Mesenchymal stem cell (in vitro differentiated cells and primary cell): ENCODE measurements around the gene NPTN.

Source experiments
- DNase-seq: peaks from one replicate; pipeline ENCODE4 v3.0.0-alpha.2; 2013
- H2AFZ ChIP-seq: one replicate; pipeline ENCODE4 v1.6.1; 2013; ENCODE audit warnings: low read depth, mild to moderate bottlenecking, control low read depth, inconsistent platforms, low read length, moderate library complexity
- H2AK5ac ChIP-seq: 2 replicates; pipeline ENCODE4 v1.6.1; 2013; ENCODE audit warnings: low read length, moderate library complexity, mild to moderate bottlenecking, inconsistent platforms; ENCODE audit not compliant: severe bottlenecking
- H2BK120ac ChIP-seq: one replicate; pipeline ENCODE4 v1.6.1; 2013; ENCODE audit warnings: low read depth, mild to moderate bottlenecking, inconsistent platforms, low read length, moderate library complexity
- H2BK12ac ChIP-seq, 2 experiments: one replicate each; pipeline ENCODE4 v1.6.1; 2013; ENCODE audit warnings: inconsistent platforms in 2 of 2, low read length in 2 of 2, mild to moderate bottlenecking in 2 of 2, moderate library complexity in 2 of 2, control low read depth in 1 of 2
- H2BK15ac ChIP-seq: one replicate; pipeline ENCODE4 v1.6.1; 2013; ENCODE audit warnings: mild to moderate bottlenecking, low read depth, inconsistent platforms; ENCODE audit not compliant: poor library complexity, severe bottlenecking
- H2BK5ac ChIP-seq: 2 replicates; pipeline ENCODE4 v1.6.1; 2013; ENCODE audit warnings: low read depth, mild to moderate bottlenecking, low read length, control low read depth, inconsistent platforms; ENCODE audit not compliant: poor library complexity, severe bottlenecking
- H3K14ac ChIP-seq, 2 experiments: one replicate each; pipeline ENCODE4 v1.6.1; 2013; ENCODE audit warnings: inconsistent platforms in 2 of 2, low read length in 2 of 2, control low read depth in 1 of 2, mild to moderate bottlenecking in 1 of 2, moderate library complexity in 1 of 2
- H3K18ac ChIP-seq, 2 experiments: one replicate each; pipeline ENCODE4 v1.6.1; 2013; ENCODE audit warnings: inconsistent platforms in 2 of 2, low read length in 2 of 2, control low read depth in 1 of 2, low read depth in 1 of 2, mild to moderate bottlenecking in 1 of 2
- H3K23ac ChIP-seq, 2 experiments: one replicate each; pipeline ENCODE4 v1.6.1; 2013; ENCODE audit warnings: inconsistent platforms in 2 of 2, low read length in 2 of 2, mild to moderate bottlenecking in 2 of 2, moderate library complexity in 2 of 2, control low read depth in 1 of 2
- H3K27ac ChIP-seq: 2 replicates; pipeline ENCODE4 v1.5.1; 2013; ENCODE audit warnings: mild to moderate bottlenecking, moderate library complexity, low read length, control low read depth, inconsistent platforms; ENCODE audit not compliant: poor library complexity, severe bottlenecking
- H3K27me3 ChIP-seq, 2 experiments: 2 replicates each; pipeline versions ENCODE4 v1.6.1 to v1.7.0; 2013; ENCODE audit warnings: low read length in 2 of 2, mild to moderate bottlenecking in 2 of 2, moderate library complexity in 2 of 2, control low read depth in 1 of 2, inconsistent platforms in 1 of 2; ENCODE audit not compliant: control insufficient read depth in 1 of 2, insufficient read depth in 1 of 2
- H3K36me3 ChIP-seq, 2 experiments: 2 replicates each; pipeline versions ENCODE4 v1.6.1 to v1.7.0; 2013; ENCODE audit warnings: low read length in 2 of 2, control low read depth in 1 of 2, inconsistent platforms in 1 of 2, low read depth in 1 of 2, mild to moderate bottlenecking in 1 of 2; ENCODE audit not compliant: insufficient read depth in 2 of 2, control insufficient read depth in 1 of 2
- H3K4ac ChIP-seq, 2 experiments: one replicate each; pipeline ENCODE4 v1.6.1; 2013; ENCODE audit warnings: inconsistent platforms in 2 of 2, low read length in 2 of 2, mild to moderate bottlenecking in 2 of 2, moderate library complexity in 2 of 2, control low read depth in 1 of 2, low read depth in 1 of 2
- H3K4me1 ChIP-seq: 2 replicates; pipeline ENCODE4 v1.6.1; 2013; ENCODE audit warnings: low read depth, low read length, control low read depth; ENCODE audit not compliant: control insufficient read depth, insufficient read depth
- H3K4me2 ChIP-seq: 2 replicates; pipeline ENCODE4 v1.6.1; 2013; ENCODE audit warnings: low read length, mild to moderate bottlenecking, inconsistent platforms; ENCODE audit not compliant: poor library complexity, severe bottlenecking
- H3K4me3 ChIP-seq, 2 experiments: 2 replicates each; pipeline versions ENCODE4 v1.5.1 to v1.7.0; 2013; ENCODE audit warnings: low read length in 2 of 2, mild to moderate bottlenecking in 2 of 2, control low read depth in 1 of 2, low read depth in 1 of 2; ENCODE audit not compliant: insufficient read depth in 1 of 2
- H3K79me1 ChIP-seq: replicated peaks from 2 replicates; pipeline ENCODE4 v1.6.1; 2013; ENCODE audit warnings: mild to moderate bottlenecking, control low read depth, low read length, inconsistent platforms; ENCODE audit not compliant: poor library complexity, severe bottlenecking
- H3K9ac ChIP-seq: 2 replicates; pipeline ENCODE4 v1.7.0; 2013; ENCODE audit warnings: mild to moderate bottlenecking, low read length, moderate library complexity
- H3K9me3 ChIP-seq: 2 replicates; pipeline ENCODE4 v1.7.0; 2013; ENCODE audit warnings: mild to moderate bottlenecking, low read length; ENCODE audit not compliant: control insufficient read depth
- H4K8ac ChIP-seq: one replicate; pipeline ENCODE4 v1.6.1; 2013; ENCODE audit warnings: inconsistent platforms, mild to moderate bottlenecking, low read length, moderate library complexity
- H4K91ac ChIP-seq: one replicate; pipeline ENCODE4 v1.6.1; 2013; ENCODE audit warnings: mild to moderate bottlenecking, low read length, inconsistent platforms
- WGBS: methylation state at CpG from one replicate; pipeline ENCODE4 v1.1.7; 2013; ENCODE audit warnings: mixed read lengths; 5-methylcytosine and 5-hydroxymethylcytosine counted together

The NPTN gene

DNA sequence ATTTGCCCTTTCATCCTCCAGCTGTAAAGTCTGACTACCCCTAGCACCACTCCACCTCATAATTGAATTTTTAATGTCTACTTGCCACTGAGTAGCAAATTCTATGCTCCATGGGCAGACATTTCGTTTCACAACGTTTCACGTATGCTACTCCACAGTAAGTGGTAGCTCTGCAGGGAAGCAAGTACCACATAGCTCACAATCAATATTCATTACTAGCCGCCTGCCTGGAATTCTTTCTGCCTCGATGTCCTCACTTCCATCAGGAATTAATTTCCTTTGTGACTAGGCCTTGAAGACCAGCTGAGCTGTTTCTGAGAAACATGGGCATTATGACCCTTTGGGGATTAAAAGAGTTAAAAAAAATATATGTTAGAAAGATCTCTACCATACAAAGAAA lies 15.3 kb downstream of the NPTN start:
- Histone ChIP-seq H3K4me2 (no peak overlapping the region), H3K23ac (no peak overlapping the region), H3K4me3 (no peak overlapping the region), H4K8ac (no peak overlapping the region), H3K36me3 (no peaks in the 10 kb centered on the region), H2BK120ac (no peak overlapping the region), H2BK15ac (no peak overlapping the region), H2AK5ac (no peak overlapping the region), H3K79me1 (peaks cover 7% of the 10 kb centered on the region), H2BK5ac (no peak overlapping the region), H3K18ac (no peak overlapping the region), H2AFZ (no peak overlapping the region), H3K4me1 (no peaks in the 10 kb centered on the region), H3K9ac (no peak overlapping the region), H2BK12ac (no peak overlapping the region), H4K91ac (no peak overlapping the region), H3K14ac (no peak overlapping the region), H3K27me3 (no peaks in the 10 kb centered on the region), H3K9me3 (no peaks in the 10 kb centered on the region), H3K27ac (no peak overlapping the region), H3K4ac (no peak overlapping the region)
- 79% methylated on average over 5 of the region's 5 CpGs for WGBS
- no peak for DNase-seq

DNA sequence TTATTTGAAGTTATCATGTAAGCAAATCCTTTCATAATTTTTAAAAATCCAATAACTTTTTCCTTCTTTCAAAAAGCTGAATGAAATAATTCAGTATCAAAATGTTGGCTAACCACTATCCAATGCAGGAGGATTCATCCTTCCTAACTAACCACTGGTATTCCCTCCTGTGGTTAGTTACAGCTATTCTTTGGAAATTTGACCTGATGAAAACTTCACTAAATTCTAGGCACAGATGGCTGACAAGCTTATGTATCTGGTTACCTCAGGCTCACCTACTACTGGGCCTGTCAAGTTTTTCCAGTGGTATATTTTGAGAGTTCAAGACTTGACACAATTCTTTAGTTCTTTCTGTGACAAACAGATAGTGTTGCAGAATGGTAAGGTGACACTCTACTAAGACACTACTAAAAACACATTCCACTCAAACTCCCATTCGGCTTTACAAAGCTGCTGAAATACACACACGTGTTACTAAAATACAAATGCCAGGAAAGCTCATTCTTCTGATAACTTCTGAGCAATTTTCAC lies 15.8 kb downstream of the NPTN start:
- no peak overlapping the region for H2AK5ac ChIP-seq
- H2AFZ ChIP-seq, result no peak overlapping the region
- H3K9ac ChIP-seq, result no peak overlapping the region
- no peaks in the 10 kb centered on the region for H3K27me3 ChIP-seq
- H3K4me1 ChIP-seq, result no peaks in the 10 kb centered on the region
- no peak overlapping the region for H3K23ac ChIP-seq
- H2BK12ac ChIP-seq, result no peak overlapping the region
- no peak overlapping the region for H2BK120ac ChIP-seq
- no peak overlapping the region for H3K4me2 ChIP-seq
- no peak for DNase-seq
- WGBS, result 85% methylated on average over 2 of the region's 2 CpGs
- H2BK15ac ChIP-seq, result no peak overlapping the region
- H3K14ac ChIP-seq, result no peak overlapping the region
- H4K8ac ChIP-seq, result no peak overlapping the region
- no peaks in the 10 kb centered on the region for H3K9me3 ChIP-seq
- no peak overlapping the region for H3K4me3 ChIP-seq
- H3K18ac ChIP-seq, result no peak overlapping the region
- no peaks in the 10 kb centered on the region for H3K36me3 ChIP-seq
- H3K79me1 ChIP-seq, result peaks cover 7% of the 10 kb centered on the region
- H2BK5ac ChIP-seq, result no peak overlapping the region
- peak overlapping the region; percentile 7 for H3K27ac ChIP-seq
- H4K91ac ChIP-seq, result no peak overlapping the region
- no peak overlapping the region for H3K4ac ChIP-seq

DNA sequence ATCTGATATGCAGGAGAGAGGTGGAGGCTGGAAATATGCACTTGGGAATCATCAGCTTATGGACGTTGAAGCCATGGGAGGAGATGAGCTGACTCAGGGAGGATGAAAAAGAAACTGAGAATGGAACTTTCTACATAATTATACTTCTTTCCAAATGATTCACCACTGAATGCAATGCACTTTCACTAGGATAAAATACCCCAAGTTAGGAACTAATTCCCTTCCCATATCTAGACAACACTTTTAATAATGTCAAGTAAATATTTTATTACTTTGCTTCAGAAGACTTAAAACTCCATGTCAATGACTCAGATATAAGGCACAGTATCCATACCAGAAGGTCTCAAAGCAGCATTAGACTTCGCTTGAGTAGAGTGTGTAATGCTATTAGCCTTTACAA lies 24.2 kb downstream of the NPTN start:
- no peak overlapping the region for H2BK5ac ChIP-seq

DNA sequence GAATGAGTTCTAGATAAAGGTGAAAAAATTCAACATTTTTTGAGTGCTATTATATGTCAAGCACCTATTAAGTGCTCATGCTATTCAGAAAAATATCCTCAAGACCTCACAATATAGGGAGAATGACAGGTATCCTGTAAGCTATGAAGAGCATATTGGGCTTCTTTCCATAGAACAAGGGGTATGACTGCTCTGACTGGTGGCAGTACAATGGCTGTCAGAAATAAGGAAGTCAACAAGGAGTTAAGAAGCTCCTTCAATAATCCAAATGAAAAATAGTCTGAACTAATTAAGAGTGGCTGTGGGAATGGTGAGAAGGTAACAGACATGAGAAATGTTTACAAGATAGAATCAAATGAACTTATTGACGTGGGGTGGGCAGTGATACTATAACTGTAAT lies 24.7 kb downstream of the NPTN start:
- H3K79me1 ChIP-seq, result peaks cover 16% of the 10 kb centered on the region
- H3K4me3 ChIP-seq, result peak overlapping the region in 1 of 2 experiments; percentile 32
- H3K4ac ChIP-seq, result no peak overlapping the region
- no peaks in the 10 kb centered on the region for H3K9me3 ChIP-seq
- peaks cover 4% of the 10 kb centered on the region for H3K4me1 ChIP-seq
- DNase-seq, result no peak
- H3K27me3 ChIP-seq, result no peaks in the 10 kb centered on the region
- H3K36me3 ChIP-seq, result peaks cover 0 to 10% of the 10 kb centered on the region in 2 experiments
- H2AK5ac ChIP-seq, result no peak overlapping the region
- 92% methylated on average over 1 of the region's 1 CpG for WGBS
- H2BK12ac ChIP-seq, result no peak overlapping the region
- H3K27ac ChIP-seq, result no peak overlapping the region
- no peak overlapping the region for H3K23ac ChIP-seq
- no peak overlapping the region for H2BK5ac ChIP-seq
- H2BK120ac ChIP-seq, result no peak overlapping the region
- no peak overlapping the region for H3K4me2 ChIP-seq
- no peak overlapping the region for H3K14ac ChIP-seq
- H4K8ac ChIP-seq, result no peak overlapping the region
- no peak overlapping the region for H3K18ac ChIP-seq
- no peak overlapping the region for H4K91ac ChIP-seq
- peak overlapping the region; percentile 39 for H3K9ac ChIP-seq
- H2BK15ac ChIP-seq, result no peak overlapping the region
- no peak overlapping the region for H2AFZ ChIP-seq

More for the DNA sequence above, 24.2 kb downstream of the NPTN start:
- Histone ChIP-seq H3K36me3 (peaks cover 0 to 6% of the 10 kb centered on the region in 2 experiments), H2BK12ac (no peak overlapping the region), H2BK15ac (no peak overlapping the region), H3K79me1 (peaks cover 17% of the 10 kb centered on the region), H3K23ac (no peak overlapping the region), H4K8ac (no peak overlapping the region), H3K4ac (no peak overlapping the region), H2AFZ (no peak overlapping the region), H3K9me3 (no peaks in the 10 kb centered on the region), H3K4me2 (no peak overlapping the region), H3K4me1 (peaks cover 4% of the 10 kb centered on the region), H4K91ac (no peak overlapping the region), H3K9ac (peak overlapping the region; percentile 39), H3K27ac (no peak overlapping the region), H3K4me3 (peak overlapping the region in 1 of 2 experiments; percentile 32), H3K14ac (no peak overlapping the region), H3K27me3 (no peaks in the 10 kb centered on the region), H3K18ac (no peak overlapping the region), H2AK5ac (no peak overlapping the region), H2BK120ac (no peak overlapping the region)
- WGBS, result 100% methylated on average over 1 of the region's 2 CpGs
- DNase-seq, result peak; percentile 60
